Duodenal mucosa (tissue), 2 donors: ENCODE results near the gene ZFYVE27.
A peak's percentile ranks its signal among the peaks of the same experiment; 100 is the strongest.

ENCODE experiments used
- H3K27ac ChIP-seq: one replicate; pipeline ENCODE4 v1.7.0; 2013; ENCODE audit warnings: low read depth, low read length
- H3K27me3 ChIP-seq, 2 donors: one replicate each; pipeline ENCODE4 v1.7.0; 2013; ENCODE audit warnings: low read length in 2 of 2, control low read depth in 1 of 2; ENCODE audit not compliant: insufficient read depth in 2 of 2, control insufficient read depth in 1 of 2
- H3K36me3 ChIP-seq, 2 donors: one replicate each; pipeline ENCODE4 v1.7.0; 2013; ENCODE audit warnings: low read length in 2 of 2, control low read depth in 1 of 2; ENCODE audit not compliant: insufficient read depth in 2 of 2, control insufficient read depth in 1 of 2
- H3K4me1 ChIP-seq, 2 donors: one replicate each; pipeline ENCODE4 v1.7.0; 2013; ENCODE audit warnings: low read length in 2 of 2, control low read depth in 1 of 2; ENCODE audit not compliant: insufficient read depth in 2 of 2, control insufficient read depth in 1 of 2
- H3K4me3 ChIP-seq, 2 donors: one replicate each; pipeline ENCODE4 v1.7.0; 2013; ENCODE audit warnings: low read length in 2 of 2, low read depth in 1 of 2
- H3K9ac ChIP-seq, 2 donors: one replicate each; pipeline ENCODE4 v1.7.0; 2013; ENCODE audit warnings: low read length in 2 of 2, low read depth in 1 of 2
- H3K9me3 ChIP-seq, 2 donors: one replicate each; pipeline ENCODE4 v1.7.0; 2013; ENCODE audit warnings: low read length in 2 of 2, control low read depth in 1 of 2; ENCODE audit not compliant: control insufficient read depth in 1 of 2

ZFYVE27 gene

GRCh38 chr10:97729014-97729413 is 7.9 kb upstream of the ZFYVE27 start:
- no peak overlapping the region for H3K4me3 ChIP-seq
- H3K36me3 ChIP-seq, result no peaks in the 10 kb centered on the region
- no peaks in the 10 kb centered on the region for H3K4me1 ChIP-seq
- no peak overlapping the region for H3K9ac ChIP-seq
- H3K27ac ChIP-seq, result no peak overlapping the region
- H3K9me3 ChIP-seq, result no peaks in the 10 kb centered on the region
- no peaks in the 10 kb centered on the region for H3K27me3 ChIP-seq

- H3K9ac ChIP-seq, result no peak overlapping the region
- peaks cover 0 to under 1% of the 10 kb centered on the region in 2 donors for H3K4me1 ChIP-seq
- no peak overlapping the region for H3K4me3 ChIP-seq
- H3K36me3 ChIP-seq, result no peaks in the 10 kb centered on the region
- H3K27me3 ChIP-seq, result no peaks in the 10 kb centered on the region
- H3K9me3 ChIP-seq, result no peaks in the 10 kb centered on the region
- no peak overlapping the region for H3K27ac ChIP-seq
Observed at GRCh38 chr10:97731346-97732051, 5.4 kb upstream of the ZFYVE27 start.

GRCh38 chr10:97732052-97732359 is 4.9 kb upstream of the ZFYVE27 start:
- H3K4me3 ChIP-seq, result no peak overlapping the region
- no peak overlapping the region for H3K9ac ChIP-seq

GRCh38 chr10:97733256-97733655 is 3.7 kb upstream of the ZFYVE27 start:
- Histone ChIP-seq H3K9me3 (no peaks in the 10 kb centered on the region), H3K36me3 (peaks cover 0 to 1% of the 10 kb centered on the region in 2 donors)

More at GRCh38 chr10:97732052-97732359, 4.9 kb upstream of the ZFYVE27 start:
- no peaks in the 10 kb centered on the region for H3K9me3 ChIP-seq
- peaks cover 0 to 5% of the 10 kb centered on the region in 2 donors for H3K4me1 ChIP-seq
- no peak overlapping the region for H3K27ac ChIP-seq
- no peaks in the 10 kb centered on the region for H3K36me3 ChIP-seq
- no peaks in the 10 kb centered on the region for H3K27me3 ChIP-seq

GRCh38 chr10:97734021-97734420 is 2.9 kb upstream of the ZFYVE27 start:
- Histone ChIP-seq H3K36me3 (peaks cover 4 to 7% of the 10 kb centered on the region in 2 donors), H3K27ac (no peak overlapping the region), H3K9ac (no peak overlapping the region), H3K9me3 (no peaks in the 10 kb centered on the region), H3K4me1 (peaks cover 11 to 20% of the 10 kb centered on the region in 2 donors), H3K27me3 (no peaks in the 10 kb centered on the region), H3K4me3 (no peak overlapping the region)

More at GRCh38 chr10:97733256-97733655, 3.7 kb upstream of the ZFYVE27 start:
- Histone ChIP-seq H3K4me1 (peaks cover 6 to 15% of the 10 kb centered on the region in 2 donors), H3K27ac (no peak overlapping the region), H3K4me3 (no peak overlapping the region), H3K9ac (no peak overlapping the region), H3K27me3 (no peaks in the 10 kb centered on the region)

- peaks cover 14 to 26% of the 10 kb centered on the region in 2 donors for H3K36me3 ChIP-seq
- H3K9ac ChIP-seq, result peak overlapping the region; percentile 97 to 98
- no peaks in the 10 kb centered on the region for H3K9me3 ChIP-seq
- H3K4me3 ChIP-seq, result peak overlapping the region; percentile 97 to 98
- no peak overlapping the region for H3K27ac ChIP-seq
- peaks cover 11 to 20% of the 10 kb centered on the region in 2 donors for H3K4me1 ChIP-seq
- no peaks in the 10 kb centered on the region for H3K27me3 ChIP-seq
Observed at GRCh38 chr10:97736403-97736901, 476 bp upstream of the ZFYVE27 start.

GRCh38 chr10:97737770-97738265 is 890 bp downstream of the ZFYVE27 start:
- Histone ChIP-seq H3K27ac (no peak overlapping the region), H3K4me1 (peaks cover 11 to 20% of the 10 kb centered on the region in 2 donors)

GRCh38 chr10:97738616-97739015 is 1.7 kb downstream of the ZFYVE27 start:
- no peak overlapping the region for H3K27ac ChIP-seq
- H3K4me3 ChIP-seq, result peak overlapping the region; percentile 97 to 98
- peaks cover 24 to 40% of the 10 kb centered on the region in 2 donors for H3K36me3 ChIP-seq
- peaks cover 11 to 20% of the 10 kb centered on the region in 2 donors for H3K4me1 ChIP-seq
- no peaks in the 10 kb centered on the region for H3K9me3 ChIP-seq
- H3K9ac ChIP-seq, result no peak overlapping the region
- H3K27me3 ChIP-seq, result no peaks in the 10 kb centered on the region

More at GRCh38 chr10:97737770-97738265, 890 bp downstream of the ZFYVE27 start:
- Histone ChIP-seq H3K9ac (peak overlapping the region; percentile 97 to 98), H3K9me3 (no peaks in the 10 kb centered on the region), H3K36me3 (peaks cover 16 to 32% of the 10 kb centered on the region in 2 donors), H3K4me3 (peak overlapping the region; percentile 97 to 98), H3K27me3 (no peaks in the 10 kb centered on the region)

- peaks cover 11 to 20% of the 10 kb centered on the region in 2 donors for H3K4me1 ChIP-seq
- H3K36me3 ChIP-seq, result peaks cover 38 to 60% of the 10 kb centered on the region in 2 donors
- H3K27me3 ChIP-seq, result no peaks in the 10 kb centered on the region
- H3K9ac ChIP-seq, result no peak overlapping the region
- no peaks in the 10 kb centered on the region for H3K9me3 ChIP-seq
- H3K27ac ChIP-seq, result no peak overlapping the region
- H3K4me3 ChIP-seq, result no peak overlapping the region
Observed at GRCh38 chr10:97740613-97741012, 3.7 kb downstream of the ZFYVE27 start.

- Histone ChIP-seq H3K27ac (no peak overlapping the region), H3K9ac (no peak overlapping the region), H3K4me1 (peaks cover 4% of the 10 kb centered on the region in 2 donors)
Observed at GRCh38 chr10:97743169-97743943, 6.4 kb downstream of the ZFYVE27 start.

More at GRCh38 chr10:97743169-97743943, 6.4 kb downstream of the ZFYVE27 start:
- Histone ChIP-seq H3K27me3 (no peaks in the 10 kb centered on the region), H3K4me3 (no peak overlapping the region), H3K9me3 (no peaks in the 10 kb centered on the region), H3K36me3 (peaks cover 52 to 76% of the 10 kb centered on the region in 2 donors)
